ENCODE results near the gene SLC49A4. TPM values are rescaled to one million over a fixed set of nuclear protein-coding genes. Genes with fewer than 3 reads are reported as not detected.

SLC49A4 gene
- total and polyA plus RNA-seq, 2 of the 8 experiments (the other 6 are each of a cell fraction or from before 2014, with no cell fraction given) = 9.5 to 10.2 TPM

- Histone ChIP-seq H3K56ac (replicated peaks; ENCODE audit: insufficient read length, low read depth, low read length) (no peak overlapping the region), H2BK12ac (ENCODE audit: low read depth, low read length) (no peak overlapping the region), H3K4me1 (replicated peaks in 1 of 4; ENCODE audit: control insufficient read depth in 3 of 4, insufficient read depth in 4 of 4, low read length in 3 of 4) (no peaks in the 10 kb centered on the region), H4K91ac (replicated peaks; ENCODE audit: insufficient read length, low read length) (no peak overlapping the region), H4K20me1 (replicated peaks in 1 of 2; ENCODE audit: control insufficient read depth in 1 of 2, insufficient read depth in 2 of 2, low read length in 2 of 2) (no peaks in the 10 kb centered on the region), H3K79me1 (ENCODE audit: low read depth, low read length) (no peaks in the 10 kb centered on the region), H3K23me2 (ENCODE audit: low read depth, low read length) (no peaks in the 10 kb centered on the region), H3K4ac (replicated peaks; ENCODE audit: insufficient read length, low read depth, low read length) (no peak overlapping the region), H2BK120ac (replicated peaks; ENCODE audit: low read depth, low read length) (no peak overlapping the region), H3K23ac (ENCODE audit: insufficient read length) (no peak overlapping the region), H3K36me3 (ENCODE audit: control insufficient read depth in 2 of 4, insufficient read depth in 4 of 4, low read length in 3 of 4) (peaks cover 0 to 7% (median 2%) of the 10 kb centered on the region in 4 experiments; a peak in 3 of 8 replicates), H3K4me2 (ENCODE audit: insufficient read depth in 1 of 2, low read depth in 2 of 2, low read length in 2 of 2) (no peak overlapping the region), H4K8ac (ENCODE audit: extremely low read depth, insufficient read depth, low read length) (no peak overlapping the region; the same call in 1 of the 2 replicates), H3K9ac (replicated peaks in 1 of 4; ENCODE audit: extremely low read depth in 1 of 4, low read depth in 3 of 4, low read length in 3 of 4) (no peak overlapping the region), H3K4me3 (ENCODE audit: extremely low read depth in 1 of 4, insufficient read depth in 2 of 4, low read depth in 3 of 4, low read length in 4 of 4) (no peak overlapping the region), H2AFZ (ENCODE audit: low read length) (no peak overlapping the region), H4K5ac (ENCODE audit: insufficient read length, low read depth, low read length) (no peak overlapping the region), H2BK15ac (ENCODE audit: low read length) (no peak overlapping the region), H3K27me3 (replicated peaks in 1 of 4; ENCODE audit: control insufficient read depth in 3 of 4, extremely low read depth in 1 of 4, insufficient read depth in 3 of 4, low read length in 3 of 4) (no peaks in the 10 kb centered on the region; a peak in 2 of 7 replicates), H2AK5ac (ENCODE audit: low read depth, low read length) (no peak overlapping the region), H3K14ac (ENCODE audit: insufficient read length) (no peak overlapping the region), H3K79me2 (ENCODE audit: control insufficient read depth in 1 of 2, insufficient read depth in 2 of 2, low read length in 2 of 2) (no peaks in the 10 kb centered on the region), H3K9me3 (ENCODE audit: insufficient read depth in 2 of 2, low read depth in 1 of 2, low read length in 1 of 2) (no peaks in the 10 kb centered on the region), H3K18ac (ENCODE audit: extremely low read depth, low read length) (no peak overlapping the region), H3K27ac (ENCODE audit: low read depth, low read length) (no peak overlapping the region), H2BK20ac (ENCODE audit: low read length) (no peak overlapping the region), H2BK5ac (ENCODE audit: low read depth, low read length) (no peak overlapping the region)
- FAIRE-seq (no peak), DNase-seq (ENCODE audit: low read depth in 1 of 2, low spot score in 2 of 2) (no peak)
- WGBS, 2 experiments (ENCODE audit: extremely low coverage in 1 of 2, insufficient coverage in 1 of 2, insufficient read length in 1 of 2, insufficient replicate concordance in 2 of 2, low coverage in 1 of 2, low lambda C conversion rate in 2 of 2, missing lambda C conversion rate in 1 of 2) = 90% methylated on average over 17 of the region's 17 CpGs; no CpG with 5 or more reads in 1 of the 2 experiments
- ChIA-PET CTCF (ENCODE audit: partially characterized antibody) (interaction anchor here (0.6 to 1.5 kb wide), 4 partner anchors 13 to 160 kb away, joined by 3 to 5 read pairs (median 4); no protein-coding TSS in a partner anchor), POLR2A (ENCODE audit: partially characterized antibody) (no interaction called here)
- TF ChIP-seq KDM5A (IDR thresholded peaks at IDR 0.05; ENCODE audit: low read length) (no peak), FOSL1 (IDR thresholded peaks at IDR 0.05; ENCODE audit: insufficient read depth, low read depth, low read length) (no peak), SIN3A (conservative IDR thresholded peaks at IDR 0.05 in 1 of 2, IDR thresholded peaks at IDR 0.05 in 1 of 2; ENCODE audit: low read depth in 1 of 2, low read length in 2 of 2) (no peak), CREB1 (IDR thresholded peaks at IDR 0.05) (no peak), BRCA1 (IDR thresholded peaks at IDR 0.05; ENCODE audit: low read depth, low read length) (no peak), BACH1 (IDR thresholded peaks at IDR 0.05; ENCODE audit: low read length) (no peak), GABPA (IDR thresholded peaks at IDR 0.05; ENCODE audit: borderline replicate concordance, insufficient read depth, low read length) (no peak), NRF1 (IDR thresholded peaks at IDR 0.05; ENCODE audit: low read depth, low read length) (no peak), MAX (IDR thresholded peaks at IDR 0.05) (no peak)
- TF ChIP-seq, protein P1, sequence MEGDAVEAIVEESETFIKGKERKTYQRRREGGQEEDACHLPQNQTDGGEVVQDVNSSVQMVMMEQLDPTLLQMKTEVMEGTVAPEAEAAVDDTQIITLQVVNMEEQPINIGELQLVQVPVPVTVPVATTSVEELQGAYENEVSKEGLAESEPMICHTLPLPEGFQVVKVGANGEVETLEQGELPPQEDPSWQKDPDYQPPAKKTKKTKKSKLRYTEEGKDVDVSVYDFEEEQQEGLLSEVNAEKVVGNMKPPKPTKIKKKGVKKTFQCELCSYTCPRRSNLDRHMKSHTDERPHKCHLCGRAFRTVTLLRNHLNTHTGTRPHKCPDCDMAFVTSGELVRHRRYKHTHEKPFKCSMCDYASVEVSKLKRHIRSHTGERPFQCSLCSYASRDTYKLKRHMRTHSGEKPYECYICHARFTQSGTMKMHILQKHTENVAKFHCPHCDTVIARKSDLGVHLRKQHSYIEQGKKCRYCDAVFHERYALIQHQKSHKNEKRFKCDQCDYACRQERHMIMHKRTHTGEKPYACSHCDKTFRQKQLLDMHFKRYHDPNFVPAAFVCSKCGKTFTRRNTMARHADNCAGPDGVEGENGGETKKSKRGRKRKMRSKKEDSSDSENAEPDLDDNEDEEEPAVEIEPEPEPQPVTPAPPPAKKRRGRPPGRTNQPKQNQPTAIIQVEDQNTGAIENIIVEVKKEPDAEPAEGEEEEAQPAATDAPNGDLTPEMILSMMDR (IDR thresholded peaks at IDR 0.05; ENCODE audit: control extremely low read depth in 1 of 3, insufficient read depth in 1 of 3, low read depth in 1 of 3, low read length in 3 of 3) = no peak
Observed at GRCh38 chr3:122915300-122916055, 120.6 kb downstream of the SLC49A4 start.

Measured in H1 (cell line).